Measurements from ENCODE around the gene ATXN1. TPM values are rescaled to one million over a fixed set of nuclear protein-coding genes. Genes with fewer than 3 reads are reported as not detected.

ATXN1 gene
- total and polyA plus RNA-seq, 3 donors from 2014 or later, result 12.8 to 84.1 (median 64.3) TPM

- Histone ChIP-seq H3K4me1 (no peaks in the 10 kb centered on the region), H3K9me3 (no peaks in the 10 kb centered on the region), H3K4me3 (no peak overlapping the region), H3K27me3 (no peaks in the 10 kb centered on the region), H3K36me3 (ENCODE audit: low read depth, missing control alignments) (no peaks in the 10 kb centered on the region), H3K27ac (no peak overlapping the region)
- intact Hi-C loops (cut with DNase I; ENCODE audit: low total_unique reads), result no loop called here
- 66 to 75% methylated on average over 4 of the region's 4 CpGs for WGBS, 2 donors
- TF ChIP-seq POLR2A (IDR thresholded peaks at IDR 0.05) (no peak), CTCF (IDR thresholded peaks at IDR 0.05) (no peak)
- no peak for DNase-seq
Measured at GRCh38 chr6:16694781-16695578, 66.3 kb downstream of the ATXN1 start.

- H3K4me1 ChIP-seq, result no peaks in the 10 kb centered on the region
- intact Hi-C loops (cut with DNase I; ENCODE audit: low total_unique reads), result no loop called here
- no peak for DNase-seq
- no peak overlapping the region for H3K4me3 ChIP-seq
- H3K27me3 ChIP-seq, result no peaks in the 10 kb centered on the region
- H3K27ac ChIP-seq, result no peak overlapping the region
- no peaks in the 10 kb centered on the region for H3K36me3 ChIP-seq (ENCODE audit: low read depth, missing control alignments)
- TF ChIP-seq CTCF (IDR thresholded peaks at IDR 0.05) (no peak), POLR2A (IDR thresholded peaks at IDR 0.05) (no peak)
- no peaks in the 10 kb centered on the region for H3K9me3 ChIP-seq
Measured at GRCh38 chr6:16691324-16691723, 69.9 kb downstream of the ATXN1 start.

- 83 to 89% methylated on average over 7 of the region's 7 CpGs for WGBS, 2 donors
- H3K27ac ChIP-seq, result no peak overlapping the region
- H3K4me3 ChIP-seq, result no peak overlapping the region
- H3K27me3 ChIP-seq, result no peaks in the 10 kb centered on the region
- no peaks in the 10 kb centered on the region for H3K9me3 ChIP-seq
- no peaks in the 10 kb centered on the region for H3K36me3 ChIP-seq (ENCODE audit: low read depth, missing control alignments)
- intact Hi-C loops (cut with DNase I; ENCODE audit: low total_unique reads), result no loop called here
- TF ChIP-seq CTCF (IDR thresholded peaks at IDR 0.05) (no peak), POLR2A (IDR thresholded peaks at IDR 0.05) (no peak)
- DNase-seq, result no peak
- no peaks in the 10 kb centered on the region for H3K4me1 ChIP-seq
Measured at GRCh38 chr6:16690608-16691142, 70.6 kb downstream of the ATXN1 start.

GRCh38 chr6:16689788-16690607 is 71.3 kb downstream of the ATXN1 start:
- intact Hi-C loops (cut with DNase I; ENCODE audit: low total_unique reads), result no loop called here
- no peak for DNase-seq
- Histone ChIP-seq H3K36me3 (ENCODE audit: low read depth, missing control alignments) (no peaks in the 10 kb centered on the region), H3K27me3 (no peaks in the 10 kb centered on the region), H3K4me3 (no peak overlapping the region), H3K9me3 (no peaks in the 10 kb centered on the region), H3K4me1 (no peaks in the 10 kb centered on the region), H3K27ac (no peak overlapping the region)
- TF ChIP-seq CTCF (IDR thresholded peaks at IDR 0.05), result no peak
- no peak for TF ChIP-seq POLR2A (IDR thresholded peaks at IDR 0.05)
- WGBS, 2 donors, result 74 to 76% methylated on average over 3 of the region's 3 CpGs

All from testis (tissue), 3 donors.